Ishikawa (cell line): ENCODE data around the gene ST3GAL3.

ENCODE experiments used
- CEBPB ChIP-seq: IDR thresholded peaks from 2 replicates; pipeline ENCODE4 v1.6.1; 2012
- CREB1 ChIP-seq: IDR thresholded peaks from 2 replicates; pipeline ENCODE4 v1.6.1; 2012; ENCODE audit warnings: low read depth
- EGR1 ChIP-seq: IDR thresholded peaks from 2 replicates; pipeline ENCODE4 v1.6.1; 2012
- EP300 ChIP-seq: IDR thresholded peaks from 2 replicates; pipeline ENCODE4 v1.6.1; 2012; ENCODE audit warnings: borderline replicate concordance
- FOXM1 ChIP-seq: IDR thresholded peaks from 2 replicates; pipeline ENCODE4 v1.6.1; 2012; ENCODE audit warnings: low read depth, borderline replicate concordance
- MAX ChIP-seq: IDR thresholded peaks from 2 replicates; pipeline ENCODE4 v1.6.1; 2012
- NFIC ChIP-seq: IDR thresholded peaks from 2 replicates; pipeline ENCODE4 v1.6.1; 2012
- RAD21 ChIP-seq: IDR thresholded peaks from 2 replicates; pipeline ENCODE4 v1.6.1; 2012; ENCODE audit warnings: low read depth
- REST ChIP-seq: IDR thresholded peaks from 2 replicates; pipeline ENCODE4 v1.6.1; 2012; ENCODE audit warnings: low read depth, mild to moderate bottlenecking
- TAF1 ChIP-seq: IDR thresholded peaks from 2 replicates; pipeline ENCODE4 v1.6.1; 2012; ENCODE audit warnings: low read depth, mild to moderate bottlenecking
- TCF12 ChIP-seq: IDR thresholded peaks from 2 replicates; pipeline ENCODE4 v1.6.1; 2012; ENCODE audit warnings: low read depth
- TEAD4 ChIP-seq: IDR thresholded peaks from 2 replicates; pipeline ENCODE4 v1.6.1; 2012
- USF1 ChIP-seq: IDR thresholded peaks from 2 replicates; pipeline ENCODE4 v1.6.1; 2012
- YY1 ChIP-seq: IDR thresholded peaks from 2 replicates; pipeline ENCODE4 v1.6.1; 2012; ENCODE audit warnings: low read depth
- ZBTB7A ChIP-seq: IDR thresholded peaks from 2 replicates; pipeline ENCODE4 v1.6.1; 2012; ENCODE audit warnings: low read depth

Gene ST3GAL3

GRCh38 chr1:43938892-43939587 is 231.7 kb downstream of the ST3GAL3 start:
- TF ChIP-seq TAF1 (no peak), USF1 (no peak), TEAD4 (no peak), YY1 (no peak), EGR1 (no peak), TCF12 (no peak), RAD21 (no peak), MAX (no peak), EP300 (no peak), ZBTB7A (no peak), NFIC (no peak), REST (no peak), CEBPB (no peak), CREB1 (no peak), FOXM1 (no peak)

GRCh38 chr1:43942411-43942810 is 235.1 kb downstream of the ST3GAL3 start:
- no peak for TF ChIP-seq MAX
- no peak for TF ChIP-seq NFIC
- no peak for TF ChIP-seq USF1
- no peak for TF ChIP-seq EP300

- TF ChIP-seq EGR1 (no peak), YY1 (no peak), MAX (no peak), CREB1 (no peak), NFIC (no peak), REST (no peak), CEBPB (no peak), TCF12 (no peak), ZBTB7A (no peak), TAF1 (no peak), TEAD4 (no peak), EP300 (no peak), USF1 (no peak), FOXM1 (no peak), RAD21 (no peak)
These were observed 237.5 kb downstream of the ST3GAL3 start for GRCh38 chr1:43944860-43945259.

- TF ChIP-seq FOXM1: no peak
These were observed 238.4 kb downstream of the ST3GAL3 start for GRCh38 chr1:43945674-43946235.

GRCh38 chr1:43946236-43947060 is 239.1 kb downstream of the ST3GAL3 start, which contains the start of gene IPO13:
Gene IPO13 (plus strand): TSS chr1:43946950. CDS start chr1:43947601, 651 bp downstream.
- TF ChIP-seq YY1: no peak
- peak; percentile 53; the same call in 1 of the 2 replicates for TF ChIP-seq CEBPB
- peak; percentile 82 for TF ChIP-seq TAF1
- TF ChIP-seq REST: peak; percentile 87
- peak; percentile 96 for TF ChIP-seq MAX
- peak; percentile 5; the same call in 1 of the 2 replicates for TF ChIP-seq NFIC
- TF ChIP-seq EGR1: peak; percentile 53; the same call in 1 of the 2 replicates
- TF ChIP-seq RAD21: peak; percentile 67
- TF ChIP-seq USF1: peak; percentile 93
- no peak for TF ChIP-seq EP300
- TF ChIP-seq CREB1: no peak
- TF ChIP-seq ZBTB7A: peak; percentile 38; the same call in 1 of the 2 replicates
- TF ChIP-seq TEAD4: peak; percentile 31
- peak; percentile 66 for TF ChIP-seq TCF12
- no peak for TF ChIP-seq FOXM1
